ENCODE results near the gene PPM1D. TPM values are rescaled to one million over a fixed set of nuclear protein-coding genes. Genes with fewer than 3 reads are reported as not detected.

PPM1D gene
- polyA plus RNA-seq, 2 of the 4 experiments (the other 2 are of a cell fraction), result 10.5 to 13.5 TPM

DNA sequence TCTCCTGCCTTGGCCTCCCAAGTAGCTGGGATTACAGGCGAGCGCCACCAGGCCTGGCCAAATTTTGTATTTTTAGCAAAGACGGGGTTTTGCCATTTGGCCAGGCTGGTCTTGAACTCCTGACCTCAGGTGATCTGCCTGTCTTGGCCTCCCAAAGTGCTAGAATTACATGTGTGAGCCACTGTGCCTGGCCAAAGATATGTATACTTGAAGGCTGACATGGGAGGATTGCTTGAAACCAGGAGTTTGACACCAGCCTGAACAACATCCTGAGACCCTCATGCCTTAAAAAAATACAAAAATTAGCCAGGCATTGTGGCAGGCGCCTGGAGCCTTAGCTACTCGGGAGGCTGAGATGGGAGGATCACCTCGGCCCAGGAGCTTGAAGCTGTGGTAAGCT lies 80.8 kb downstream of the PPM1D start (continued):
- TF ChIP-seq ESRRA (IDR thresholded peaks at IDR 0.05; ENCODE audit: borderline replicate concordance, low read length) (no peak), MAZ (IDR thresholded peaks at IDR 0.05; ENCODE audit: borderline replicate concordance, low read depth, low read length) (no peak), HOXB5 (CRISPR knock-in tag; IDR thresholded peaks at IDR 0.05) (no peak), TFCP2L1 (CRISPR knock-in tag; IDR thresholded peaks at IDR 0.05) (no peak)

DNA sequence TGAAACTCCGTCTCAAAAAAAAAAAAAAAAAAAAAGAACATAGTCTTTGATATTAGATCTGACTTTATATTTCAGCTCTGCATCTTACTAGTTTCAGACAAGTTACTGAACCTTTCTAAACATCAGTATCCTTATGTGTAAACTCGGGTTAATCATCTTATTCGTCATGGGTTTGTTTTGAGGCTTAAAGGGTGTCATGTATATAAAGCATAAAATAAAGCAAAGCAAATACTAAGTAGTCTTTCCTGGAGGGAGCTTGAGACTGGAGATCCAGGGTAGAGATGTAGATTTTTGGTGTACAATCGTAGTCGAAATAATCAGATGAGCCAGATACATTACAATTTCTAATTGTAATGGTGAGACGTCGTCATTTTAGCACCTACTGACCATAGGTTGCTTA lies 85.4 kb downstream of the PPM1D start:
- Histone ChIP-seq H3K4me3 (no peak overlapping the region), H3K27ac (no peak overlapping the region), H3K4me2 (no peak overlapping the region), H3K9me3 (no peaks in the 10 kb centered on the region), H3K4me1 (0 out of 3 replicates have a peak, but pooled peaks cover 3% of the 10 kb centered on the region)
- CTCF ChIA-PET, result interaction anchor here (0.6 to 1.1 kb wide), 2 partner anchors 35 to 84 kb away, joined by 3 to 5 read pairs; no protein-coding TSS in a partner anchor
- no peak for FAIRE-seq
- POLR2A ChIA-PET, result interaction anchor here (0.7 kb wide), 1 partner anchor 281 kb away, joined by 4 read pairs; no protein-coding TSS in a partner anchor
- TF ChIP-seq NPAS2 (CRISPR knock-in tag; IDR thresholded peaks at IDR 0.05; ENCODE audit: borderline replicate concordance) (no peak), ESRRA (IDR thresholded peaks at IDR 0.05; ENCODE audit: borderline replicate concordance, low read length) (no peak)
- ATAC-seq, result no peak
- no peak for DNase-seq (ENCODE audit: low read depth in 1 of 2, low spot score in 1 of 2)
- 88% methylated on average over 7 of the region's 7 CpGs for WGBS (ENCODE audit: missing lambda C conversion rate)

DNA sequence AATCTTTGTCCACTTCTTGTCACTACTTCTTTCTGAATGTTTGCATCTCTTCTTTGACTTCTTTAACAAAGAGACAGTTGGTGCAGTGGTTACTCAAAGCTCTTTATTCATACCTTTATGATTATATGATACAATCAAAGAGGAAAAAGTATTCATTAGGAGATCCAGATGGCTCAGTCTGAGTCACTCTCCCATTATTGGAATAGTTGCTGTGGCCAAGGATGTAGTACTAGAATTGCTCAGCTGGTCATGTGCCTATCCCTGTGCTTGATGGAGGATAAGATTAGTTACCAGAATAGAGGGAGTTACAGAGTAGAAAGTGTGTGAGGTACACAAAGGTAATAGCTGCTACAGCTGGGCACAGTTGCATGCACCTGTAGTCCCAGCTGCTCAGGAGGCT lies 96.0 kb downstream of the PPM1D start:
- Histone ChIP-seq H3K27ac (no peak overlapping the region), H3K4me2 (no peak overlapping the region), H3K4me3 (no peak overlapping the region), H3K9me3 (no peaks in the 10 kb centered on the region), H3K4me1 (no peaks in the 10 kb centered on the region)
- FAIRE-seq (no peak), DNase-seq (ENCODE audit: low read depth in 1 of 2, low spot score in 1 of 2) (no peak), ATAC-seq (no peak)
- ChIA-PET POLR2A (no interaction called here), CTCF (no interaction called here)
- TF ChIP-seq EP300 (IDR thresholded peaks at IDR 0.05), result 0 out of 5 replicates have a peak, but pooled peaks of 1 of the 2 experiments have one; percentile 0
- TF ChIP-seq, protein P1, sequence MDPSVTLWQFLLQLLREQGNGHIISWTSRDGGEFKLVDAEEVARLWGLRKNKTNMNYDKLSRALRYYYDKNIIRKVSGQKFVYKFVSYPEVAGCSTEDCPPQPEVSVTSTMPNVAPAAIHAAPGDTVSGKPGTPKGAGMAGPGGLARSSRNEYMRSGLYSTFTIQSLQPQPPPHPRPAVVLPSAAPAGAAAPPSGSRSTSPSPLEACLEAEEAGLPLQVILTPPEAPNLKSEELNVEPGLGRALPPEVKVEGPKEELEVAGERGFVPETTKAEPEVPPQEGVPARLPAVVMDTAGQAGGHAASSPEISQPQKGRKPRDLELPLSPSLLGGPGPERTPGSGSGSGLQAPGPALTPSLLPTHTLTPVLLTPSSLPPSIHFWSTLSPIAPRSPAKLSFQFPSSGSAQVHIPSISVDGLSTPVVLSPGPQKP (IDR thresholded peaks at IDR 0.05; ENCODE audit: low read depth, low read length), result no peak

DNA sequence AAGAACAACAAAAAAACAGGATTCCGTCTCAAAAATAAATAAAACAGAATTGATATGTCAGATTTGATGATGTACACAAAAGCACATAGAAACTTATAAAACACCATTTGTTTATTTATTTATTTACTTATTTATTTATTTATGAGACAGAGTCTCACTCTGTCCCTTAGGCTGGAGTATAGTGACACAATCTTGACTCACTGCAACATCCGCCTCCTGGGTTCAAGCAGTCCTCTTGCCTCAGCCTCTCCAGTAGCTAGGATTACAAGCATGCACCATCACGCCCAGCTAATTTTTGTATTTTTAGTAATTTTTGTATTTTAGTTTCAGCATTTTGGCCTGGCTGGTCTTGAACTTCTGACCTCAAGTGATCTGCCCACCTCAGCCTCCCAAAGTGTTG lies 99.1 kb downstream of the PPM1D start:
- no peaks in the 10 kb centered on the region for H3K9me3 ChIP-seq
- DNase-seq (ENCODE audit: low read depth in 1 of 2, low spot score in 1 of 2) (no peak), FAIRE-seq (no peak), ATAC-seq (no peak)
- H3K4me1 ChIP-seq, result no peaks in the 10 kb centered on the region
- 87% methylated on average over 3 of the region's 3 CpGs for WGBS (ENCODE audit: missing lambda C conversion rate)
- CTCF ChIA-PET, result interaction anchor here (1.1 kb wide), 1 partner anchor 19 kb away, joined by 4 read pairs; no protein-coding TSS in a partner anchor
- H3K4me3 ChIP-seq, result no peak overlapping the region
- POLR2A ChIA-PET, result no interaction called here
- TF ChIP-seq HEYL (CRISPR knock-in tag; IDR thresholded peaks at IDR 0.05) (no peak), ZC3H11A (IDR thresholded peaks at IDR 0.05) (peak; percentile 46)
- H3K27ac ChIP-seq, result no peak overlapping the region
- no peak overlapping the region for H3K4me2 ChIP-seq

DNA sequence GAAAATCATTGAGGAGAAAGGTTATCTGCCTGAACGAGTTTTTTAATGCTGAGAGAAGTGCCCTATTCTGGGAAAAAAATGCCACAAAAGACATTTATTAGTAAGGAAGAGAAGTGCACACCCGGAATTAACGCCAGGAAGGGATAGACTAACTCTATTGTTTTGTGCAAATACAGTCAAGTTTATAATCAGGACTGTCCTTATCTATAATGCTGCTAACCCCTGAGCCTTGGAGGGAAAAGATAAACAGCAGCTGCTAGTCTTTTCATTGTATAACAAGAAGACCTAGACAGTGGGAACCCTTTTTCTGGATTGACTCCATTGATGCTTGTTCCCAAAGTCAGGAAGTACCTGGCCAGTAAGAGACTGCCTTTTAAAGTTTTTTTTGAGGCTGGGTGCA lies 104.2 kb downstream of the PPM1D start:
- H3K4me3 ChIP-seq, result no peak overlapping the region
- DNase-seq (ENCODE audit: low read depth in 1 of 2, low spot score in 1 of 2) (no peak), ATAC-seq (no peak), FAIRE-seq (no peak)
- no peaks in the 10 kb centered on the region for H3K4me1 ChIP-seq
- CTCF ChIA-PET, result no interaction called here
- no peaks in the 10 kb centered on the region for H3K9me3 ChIP-seq
- H3K4me2 ChIP-seq, result no peak overlapping the region
- 72% methylated on average over 3 of the region's 3 CpGs for WGBS (ENCODE audit: missing lambda C conversion rate)
- no peak overlapping the region for H3K27ac ChIP-seq
- POLR2A ChIA-PET, result no interaction called here
- no peak for TF ChIP-seq TFCP2L1 (CRISPR knock-in tag; IDR thresholded peaks at IDR 0.05)
- TF ChIP-seq GATA3 (IDR thresholded peaks at IDR 0.05; ENCODE audit: borderline replicate concordance), result no peak
- TF ChIP-seq, protein P2, sequence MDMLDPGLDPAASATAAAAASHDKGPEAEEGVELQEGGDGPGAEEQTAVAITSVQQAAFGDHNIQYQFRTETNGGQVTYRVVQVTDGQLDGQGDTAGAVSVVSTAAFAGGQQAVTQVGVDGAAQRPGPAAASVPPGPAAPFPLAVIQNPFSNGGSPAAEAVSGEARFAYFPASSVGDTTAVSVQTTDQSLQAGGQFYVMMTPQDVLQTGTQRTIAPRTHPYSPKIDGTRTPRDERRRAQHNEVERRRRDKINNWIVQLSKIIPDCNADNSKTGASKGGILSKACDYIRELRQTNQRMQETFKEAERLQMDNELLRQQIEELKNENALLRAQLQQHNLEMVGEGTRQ (IDR thresholded peaks at IDR 0.05), result no peak
- no peak for TF ChIP-seq CBX2 (IDR thresholded peaks at IDR 0.05; ENCODE audit: borderline replicate concordance, low read depth)
- TF ChIP-seq EHMT2 (IDR thresholded peaks at IDR 0.05; ENCODE audit: low read depth), result no peak
- TF ChIP-seq HOXB13 (CRISPR knock-in tag; IDR thresholded peaks at IDR 0.05; ENCODE audit: low read depth), result no peak
- TF ChIP-seq, protein P3, sequence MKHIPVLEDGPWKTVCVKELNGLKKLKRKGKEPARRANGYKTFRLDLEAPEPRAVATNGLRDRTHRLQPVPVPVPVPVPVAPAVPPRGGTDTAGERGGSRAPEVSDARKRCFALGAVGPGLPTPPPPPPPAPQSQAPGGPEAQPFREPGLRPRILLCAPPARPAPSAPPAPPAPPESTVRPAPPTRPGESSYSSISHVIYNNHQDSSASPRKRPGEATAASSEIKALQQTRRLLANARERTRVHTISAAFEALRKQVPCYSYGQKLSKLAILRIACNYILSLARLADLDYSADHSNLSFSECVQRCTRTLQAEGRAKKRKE (CRISPR knock-in tag; IDR thresholded peaks at IDR 0.05; ENCODE audit: low read depth), result no peak
- TF ChIP-seq POLR2AphosphoS2 (conservative IDR thresholded peaks at IDR 0.05; ENCODE audit: low read length), result no peak
- no peak for TF ChIP-seq CEBPB (IDR thresholded peaks at IDR 0.05)
- no peak for TF ChIP-seq KDM5A (IDR thresholded peaks at IDR 0.05)
- no peak for TF ChIP-seq ESRRA (IDR thresholded peaks at IDR 0.05; ENCODE audit: borderline replicate concordance, low read length)
- no peak for TF ChIP-seq JUN (IDR thresholded peaks at IDR 0.05)
- TF ChIP-seq, protein P4, sequence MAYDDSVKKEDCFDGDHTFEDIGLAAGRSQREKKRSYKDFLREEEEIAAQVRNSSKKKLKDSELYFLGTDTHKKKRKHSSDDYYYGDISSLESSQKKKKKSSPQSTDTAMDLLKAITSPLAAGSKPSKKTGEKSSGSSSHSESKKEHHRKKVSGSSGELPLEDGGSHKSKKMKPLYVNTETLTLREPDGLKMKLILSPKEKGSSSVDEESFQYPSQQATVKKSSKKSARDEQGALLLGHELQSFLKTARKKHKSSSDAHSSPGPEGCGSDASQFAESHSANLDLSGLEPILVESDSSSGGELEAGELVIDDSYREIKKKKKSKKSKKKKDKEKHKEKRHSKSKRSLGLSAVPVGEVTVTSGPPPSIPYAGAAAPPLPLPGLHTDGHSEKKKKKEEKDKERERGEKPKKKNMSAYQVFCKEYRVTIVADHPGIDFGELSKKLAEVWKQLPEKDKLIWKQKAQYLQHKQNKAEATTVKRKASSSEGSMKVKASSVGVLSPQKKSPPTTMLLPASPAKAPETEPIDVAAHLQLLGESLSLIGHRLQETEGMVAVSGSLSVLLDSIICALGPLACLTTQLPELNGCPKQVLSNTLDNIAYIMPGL (CRISPR knock-in tag; IDR thresholded peaks at IDR 0.05; ENCODE audit: borderline replicate concordance), result no peak
- TF ChIP-seq SREBF2 (IDR thresholded peaks at IDR 0.05), result no peak
- TF ChIP-seq ZSCAN20 (CRISPR knock-in tag; IDR thresholded peaks at IDR 0.05), result no peak
- no peak for TF ChIP-seq HDAC2 (IDR thresholded peaks at IDR 0.05)
- TF ChIP-seq EHF (CRISPR knock-in tag; IDR thresholded peaks at IDR 0.05), result no peak
- TF ChIP-seq, protein P5, sequence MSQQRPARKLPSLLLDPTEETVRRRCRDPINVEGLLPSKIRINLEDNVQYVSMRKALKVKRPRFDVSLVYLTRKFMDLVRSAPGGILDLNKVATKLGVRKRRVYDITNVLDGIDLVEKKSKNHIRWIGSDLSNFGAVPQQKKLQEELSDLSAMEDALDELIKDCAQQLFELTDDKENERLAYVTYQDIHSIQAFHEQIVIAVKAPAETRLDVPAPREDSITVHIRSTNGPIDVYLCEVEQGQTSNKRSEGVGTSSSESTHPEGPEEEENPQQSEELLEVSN (IDR thresholded peaks at IDR 0.05; ENCODE audit: borderline replicate concordance, low read depth), result no peak

Data from A549 (cell line).